Activated naive CD4-positive, alpha-beta T cell treated with anti-CD3 and anti-CD28 coated beads, Interleukin-2, amount 10 ng/mL, durations not matched to agents 7 days and 5 days (primary cell): Measurements from ENCODE around the gene PTPRT.

Source experiments
- CTCF ChIA-PET: fragments of 350-600 bp; sonication (Branson Sonifier 250); formaldehyde crosslinking; loops from one replicate; lab custom pipeline; 2021; ENCODE audit warnings: antibody characterized with exemption; lab: Charles Lee
- DNase-seq: peaks from one replicate; pipeline ENCODE4 v3.0.0-alpha.2; 2020
- H3K27ac Mint-ChIP-seq: one replicate; pipeline ENCODE4 v1.8.0; 2021; ENCODE audit warnings: mild to moderate bottlenecking, moderate library complexity, mixed read lengths
- H3K27me3 Mint-ChIP-seq: one replicate; pipeline ENCODE4 v1.8.0; 2021; ENCODE audit warnings: mild to moderate bottlenecking, mixed read lengths
- H3K36me3 Mint-ChIP-seq: one replicate; pipeline ENCODE4 v1.8.0; 2021; ENCODE audit warnings: mixed read lengths
- H3K4me1 Mint-ChIP-seq: one replicate; pipeline ENCODE4 v1.8.0; 2021; ENCODE audit warnings: mixed read lengths
- H3K4me3 Mint-ChIP-seq: one replicate; pipeline ENCODE4 v1.8.0; 2021; ENCODE audit warnings: mild to moderate bottlenecking, moderate library complexity, mixed read lengths
- H3K9me3 Mint-ChIP-seq: one replicate; pipeline ENCODE4 v1.8.0; 2021; ENCODE audit warnings: mixed read lengths

Gene PTPRT

GRCh38 chr20:43009532-43009931 lies 180.2 kb downstream of the PTPRT start:
- CTCF ChIA-PET, result no interaction called here
- no peaks in the 10 kb centered on the region for H3K27me3 Mint-ChIP-seq
- no peaks in the 10 kb centered on the region for H3K36me3 Mint-ChIP-seq
- DNase-seq, result no peak
- peaks cover 7% of the 10 kb centered on the region for H3K9me3 Mint-ChIP-seq
- no peaks in the 10 kb centered on the region for H3K4me1 Mint-ChIP-seq
- no peak overlapping the region for H3K27ac Mint-ChIP-seq
- H3K4me3 Mint-ChIP-seq, result no peak overlapping the region

GRCh38 chr20:43007525-43007924 lies 182.2 kb downstream of the PTPRT start:
- CTCF ChIA-PET, result no interaction called here
- DNase-seq, result no peak
- no peaks in the 10 kb centered on the region for H3K27me3 Mint-ChIP-seq
- no peaks in the 10 kb centered on the region for H3K36me3 Mint-ChIP-seq
- no peak overlapping the region for H3K4me3 Mint-ChIP-seq
- H3K4me1 Mint-ChIP-seq, result no peaks in the 10 kb centered on the region
- no peak overlapping the region for H3K27ac Mint-ChIP-seq
- peaks cover 7% of the 10 kb centered on the region for H3K9me3 Mint-ChIP-seq

- no peak for DNase-seq
- H3K9me3 Mint-ChIP-seq, result peaks cover 3% of the 10 kb centered on the region
- H3K4me3 Mint-ChIP-seq, result no peak overlapping the region
- H3K36me3 Mint-ChIP-seq, result no peaks in the 10 kb centered on the region
- CTCF ChIA-PET, result no interaction called here
- no peaks in the 10 kb centered on the region for H3K4me1 Mint-ChIP-seq
- no peak overlapping the region for H3K27ac Mint-ChIP-seq
- H3K27me3 Mint-ChIP-seq, result no peaks in the 10 kb centered on the region
These were observed 182.9 kb downstream of the PTPRT start for GRCh38 chr20:43006651-43007375.

- no peaks in the 10 kb centered on the region for H3K36me3 Mint-ChIP-seq
These were observed 186.3 kb downstream of the PTPRT start for GRCh38 chr20:43003318-43003944.

GRCh38 chr20:42996141-42996540 lies 193.6 kb downstream of the PTPRT start:
- no peaks in the 10 kb centered on the region for H3K36me3 Mint-ChIP-seq
- H3K27me3 Mint-ChIP-seq, result no peaks in the 10 kb centered on the region
- DNase-seq, result no peak
- H3K4me3 Mint-ChIP-seq, result no peak overlapping the region
- no peaks in the 10 kb centered on the region for H3K4me1 Mint-ChIP-seq
- H3K27ac Mint-ChIP-seq, result no peak overlapping the region
- CTCF ChIA-PET, result interaction anchor here (0.6 kb wide), 1 partner anchor 686 kb away, joined by 3 read pairs; no protein-coding TSS in a partner anchor
- peaks cover 4% of the 10 kb centered on the region for H3K9me3 Mint-ChIP-seq

More at GRCh38 chr20:43003318-43003944, 186.3 kb downstream of the PTPRT start:
- no peak overlapping the region for H3K27ac Mint-ChIP-seq
- H3K4me3 Mint-ChIP-seq, result no peak overlapping the region
- no peak for DNase-seq
- H3K9me3 Mint-ChIP-seq, result no peaks in the 10 kb centered on the region
- no peaks in the 10 kb centered on the region for H3K4me1 Mint-ChIP-seq
- no peaks in the 10 kb centered on the region for H3K27me3 Mint-ChIP-seq
- CTCF ChIA-PET, result no interaction called here

GRCh38 chr20:42988319-42988718 lies 201.4 kb downstream of the PTPRT start:
- CTCF ChIA-PET, result no interaction called here
- Mint-ChIP-seq H3K9me3 (peaks cover 9% of the 10 kb centered on the region), H3K4me3 (no peak overlapping the region), H3K27ac (no peak overlapping the region), H3K4me1 (no peaks in the 10 kb centered on the region), H3K36me3 (no peaks in the 10 kb centered on the region), H3K27me3 (no peaks in the 10 kb centered on the region)
- DNase-seq, result no peak

- CTCF ChIA-PET, result no interaction called here
These were observed 202.2 kb downstream of the PTPRT start for GRCh38 chr20:42987376-42988114.

GRCh38 chr20:42986143-42986773 lies 203.4 kb downstream of the PTPRT start:
- Mint-ChIP-seq H3K4me3 (no peak overlapping the region), H3K27me3 (no peaks in the 10 kb centered on the region), H3K27ac (no peak overlapping the region), H3K9me3 (peaks cover 9% of the 10 kb centered on the region), H3K36me3 (no peaks in the 10 kb centered on the region), H3K4me1 (no peaks in the 10 kb centered on the region)
- CTCF ChIA-PET, result no interaction called here
- DNase-seq, result no peak

More at GRCh38 chr20:42987376-42988114, 202.2 kb downstream of the PTPRT start:
- H3K4me3 Mint-ChIP-seq, result no peak overlapping the region
- H3K9me3 Mint-ChIP-seq, result peaks cover 9% of the 10 kb centered on the region
- no peak for DNase-seq
- no peaks in the 10 kb centered on the region for H3K4me1 Mint-ChIP-seq
- H3K27me3 Mint-ChIP-seq, result no peaks in the 10 kb centered on the region
- H3K36me3 Mint-ChIP-seq, result no peaks in the 10 kb centered on the region
- H3K27ac Mint-ChIP-seq, result no peak overlapping the region

- peaks cover 9% of the 10 kb centered on the region for H3K9me3 Mint-ChIP-seq
- no peaks in the 10 kb centered on the region for H3K27me3 Mint-ChIP-seq
- DNase-seq, result no peak
- no peak overlapping the region for H3K4me3 Mint-ChIP-seq
- no peak overlapping the region for H3K27ac Mint-ChIP-seq
- H3K4me1 Mint-ChIP-seq, result no peaks in the 10 kb centered on the region
- H3K36me3 Mint-ChIP-seq, result no peaks in the 10 kb centered on the region
- CTCF ChIA-PET, result no interaction called here
These were observed 204.1 kb downstream of the PTPRT start for GRCh38 chr20:42985628-42986027.

GRCh38 chr20:42982218-42982617 lies 207.5 kb downstream of the PTPRT start:
- peaks cover 9% of the 10 kb centered on the region for H3K9me3 Mint-ChIP-seq
- DNase-seq, result no peak
- no peak overlapping the region for H3K4me3 Mint-ChIP-seq
- H3K27ac Mint-ChIP-seq, result no peak overlapping the region
- H3K36me3 Mint-ChIP-seq, result no peaks in the 10 kb centered on the region
- no peaks in the 10 kb centered on the region for H3K27me3 Mint-ChIP-seq
- CTCF ChIA-PET, result no interaction called here
- no peaks in the 10 kb centered on the region for H3K4me1 Mint-ChIP-seq

- H3K4me3 Mint-ChIP-seq, result no peak overlapping the region
- no peaks in the 10 kb centered on the region for H3K27me3 Mint-ChIP-seq
- no peaks in the 10 kb centered on the region for H3K36me3 Mint-ChIP-seq
- H3K4me1 Mint-ChIP-seq, result no peaks in the 10 kb centered on the region
- no peak for DNase-seq
- no peak overlapping the region for H3K27ac Mint-ChIP-seq
- H3K9me3 Mint-ChIP-seq, result peaks cover 9% of the 10 kb centered on the region
- CTCF ChIA-PET, result no interaction called here
These were observed 208.5 kb downstream of the PTPRT start for GRCh38 chr20:42981253-42981652.

GRCh38 chr20:42979720-42980119 lies 210.0 kb downstream of the PTPRT start:
- Mint-ChIP-seq H3K36me3 (no peaks in the 10 kb centered on the region), H3K4me1 (no peaks in the 10 kb centered on the region), H3K27me3 (no peaks in the 10 kb centered on the region), H3K4me3 (no peak overlapping the region), H3K9me3 (peaks cover 8% of the 10 kb centered on the region), H3K27ac (no peak overlapping the region)
- CTCF ChIA-PET, result no interaction called here
- no peak for DNase-seq

- no peak overlapping the region for H3K27ac Mint-ChIP-seq
- DNase-seq, result no peak
- H3K4me1 Mint-ChIP-seq, result no peaks in the 10 kb centered on the region
- CTCF ChIA-PET, result no interaction called here
- no peaks in the 10 kb centered on the region for H3K36me3 Mint-ChIP-seq
- H3K27me3 Mint-ChIP-seq, result no peaks in the 10 kb centered on the region
- H3K4me3 Mint-ChIP-seq, result no peak overlapping the region
- no peaks in the 10 kb centered on the region for H3K9me3 Mint-ChIP-seq
These were observed 211.3 kb downstream of the PTPRT start for GRCh38 chr20:42978184-42978974.

- no peaks in the 10 kb centered on the region for H3K4me1 Mint-ChIP-seq
- H3K4me3 Mint-ChIP-seq, result no peak overlapping the region
- no peak overlapping the region for H3K27ac Mint-ChIP-seq
- no peaks in the 10 kb centered on the region for H3K27me3 Mint-ChIP-seq
- CTCF ChIA-PET, result no interaction called here
- no peak for DNase-seq
- no peaks in the 10 kb centered on the region for H3K9me3 Mint-ChIP-seq
- H3K36me3 Mint-ChIP-seq, result no peaks in the 10 kb centered on the region
These were observed 213.7 kb downstream of the PTPRT start for GRCh38 chr20:42975974-42976373.
